ENCODE results near the gene ZNF451.

DNA sequence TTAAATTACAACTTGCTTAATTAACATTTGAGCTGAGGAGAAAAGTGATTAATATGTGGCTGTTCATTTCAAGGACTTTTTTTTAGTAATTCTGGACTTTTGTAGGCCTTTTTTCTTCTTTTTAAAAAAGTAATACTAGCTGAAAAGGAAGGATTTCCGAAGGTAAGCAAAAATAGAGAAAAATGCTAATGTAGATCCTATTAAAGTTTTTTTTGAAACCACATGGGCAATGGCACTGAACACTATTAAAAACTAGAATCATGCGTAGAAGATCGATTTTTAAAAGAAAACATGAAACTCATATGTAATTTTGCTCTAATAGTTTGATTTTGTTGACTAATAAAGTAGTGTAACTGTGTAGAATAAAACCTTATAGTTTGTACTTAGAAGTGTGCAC, 84.5 kb downstream of the ZNF451 start:
- no peak for TF ChIP-seq POU2F2 (IDR thresholded peaks at IDR 0.05; ENCODE audit: low read depth, low read length)
- no peak for TF ChIP-seq POLR2A (IDR thresholded peaks at IDR 0.05; ENCODE audit: low read depth, low read length)
- no peak for TF ChIP-seq TAF1 (IDR thresholded peaks at IDR 0.05; ENCODE audit: low read depth, low read length)
- TF ChIP-seq SPI1 (IDR thresholded peaks at IDR 0.05; ENCODE audit: low read depth, low read length) = no peak
